Measurements from ENCODE around the gene MMD2. TPM values are rescaled to one million over a fixed set of nuclear protein-coding genes. Genes with fewer than 3 reads are reported as not detected.

Gene MMD2
- total and polyA plus RNA-seq, 2 experiments from 2014 or later: 0.11 to 0.38 TPM

DNA sequence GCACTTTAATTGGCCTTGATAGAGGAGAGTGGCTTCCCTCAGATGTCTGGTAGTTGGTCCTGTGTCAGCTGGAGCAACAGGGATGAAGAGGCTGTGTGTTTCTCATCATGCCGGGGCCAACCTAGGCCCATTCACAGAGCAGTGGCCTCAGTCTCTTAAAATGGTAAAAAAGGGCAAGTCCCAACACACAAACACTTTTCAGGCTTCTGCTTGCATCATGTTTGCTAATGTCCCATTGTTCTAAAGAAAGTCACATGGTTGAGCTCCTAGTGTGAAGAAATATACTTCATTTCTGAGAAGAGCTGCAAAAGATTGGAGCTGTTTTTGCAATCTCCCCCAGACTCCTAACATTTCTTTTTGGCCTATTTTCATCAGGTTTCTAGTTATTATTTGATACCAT lies 46.1 kb upstream of the MMD2 start (continued):
- TF ChIP-seq, protein P1, sequence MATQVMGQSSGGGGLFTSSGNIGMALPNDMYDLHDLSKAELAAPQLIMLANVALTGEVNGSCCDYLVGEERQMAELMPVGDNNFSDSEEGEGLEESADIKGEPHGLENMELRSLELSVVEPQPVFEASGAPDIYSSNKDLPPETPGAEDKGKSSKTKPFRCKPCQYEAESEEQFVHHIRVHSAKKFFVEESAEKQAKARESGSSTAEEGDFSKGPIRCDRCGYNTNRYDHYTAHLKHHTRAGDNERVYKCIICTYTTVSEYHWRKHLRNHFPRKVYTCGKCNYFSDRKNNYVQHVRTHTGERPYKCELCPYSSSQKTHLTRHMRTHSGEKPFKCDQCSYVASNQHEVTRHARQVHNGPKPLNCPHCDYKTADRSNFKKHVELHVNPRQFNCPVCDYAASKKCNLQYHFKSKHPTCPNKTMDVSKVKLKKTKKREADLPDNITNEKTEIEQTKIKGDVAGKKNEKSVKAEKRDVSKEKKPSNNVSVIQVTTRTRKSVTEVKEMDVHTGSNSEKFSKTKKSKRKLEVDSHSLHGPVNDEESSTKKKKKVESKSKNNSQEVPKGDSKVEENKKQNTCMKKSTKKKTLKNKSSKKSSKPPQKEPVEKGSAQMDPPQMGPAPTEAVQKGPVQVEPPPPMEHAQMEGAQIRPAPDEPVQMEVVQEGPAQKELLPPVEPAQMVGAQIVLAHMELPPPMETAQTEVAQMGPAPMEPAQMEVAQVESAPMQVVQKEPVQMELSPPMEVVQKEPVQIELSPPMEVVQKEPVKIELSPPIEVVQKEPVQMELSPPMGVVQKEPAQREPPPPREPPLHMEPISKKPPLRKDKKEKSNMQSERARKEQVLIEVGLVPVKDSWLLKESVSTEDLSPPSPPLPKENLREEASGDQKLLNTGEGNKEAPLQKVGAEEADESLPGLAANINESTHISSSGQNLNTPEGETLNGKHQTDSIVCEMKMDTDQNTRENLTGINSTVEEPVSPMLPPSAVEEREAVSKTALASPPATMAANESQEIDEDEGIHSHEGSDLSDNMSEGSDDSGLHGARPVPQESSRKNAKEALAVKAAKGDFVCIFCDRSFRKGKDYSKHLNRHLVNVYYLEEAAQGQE (IDR thresholded peaks at IDR 0.05; ENCODE audit: unreplicated experiment): no peak
- TF ChIP-seq NANOG (IDR thresholded peaks at IDR 0.05; ENCODE audit: borderline replicate concordance) (no peak), ZNF114 (CRISPR knock-in tag; IDR thresholded peaks at IDR 0.05) (no peak), CREB1 (CRISPR knock-in tag; IDR thresholded peaks at IDR 0.05; ENCODE audit: low read depth) (no peak), ZNF331 (CRISPR knock-in tag; IDR thresholded peaks at IDR 0.05; ENCODE audit: low read depth) (no peak), POLR2AphosphoS5 (IDR thresholded peaks at IDR 0.05; ENCODE audit: low read depth) (no peak)

DNA sequence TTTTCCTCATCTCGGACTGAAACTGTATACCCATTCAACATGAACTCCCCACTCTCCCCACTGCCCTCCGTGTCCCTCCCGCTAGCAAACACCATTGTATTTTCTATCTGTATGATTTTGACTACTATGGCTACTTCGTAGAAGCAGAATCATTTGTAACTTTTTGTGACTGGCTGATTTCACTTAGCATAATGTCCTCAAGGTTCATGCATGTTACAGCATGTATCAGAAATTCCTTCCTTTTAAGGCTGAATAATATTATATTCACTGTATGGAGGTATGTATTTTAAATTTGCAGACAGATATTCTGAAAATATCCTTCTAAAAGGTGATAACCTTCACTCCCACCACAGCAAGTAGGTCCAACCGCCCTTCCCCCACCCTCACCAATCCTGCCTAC lies 42.9 kb upstream of the MMD2 start:
- H3K4me3 ChIP-seq: no peak overlapping the region
- no peak for DNase-seq (ENCODE audit: low spot score)
- Mint-ChIP-seq H3K36me3 (ENCODE audit: low read depth) (peaks cover 23% of the 10 kb centered on the region; the same call in 2 of the 3 replicates), H3K4me1 (peaks cover 3% of the 10 kb centered on the region; the same call in 1 of the 3 replicates), H3K27ac (no peak overlapping the region), H3K27me3 (ENCODE audit: insufficient read depth, low read depth, poor library complexity) (peaks cover 1% of the 10 kb centered on the region), H3K9me3 (no peaks in the 10 kb centered on the region), H3K4me3 (no peak overlapping the region)
- H3K27me3 ChIP-seq (ENCODE audit: insufficient read depth): no peaks in the 10 kb centered on the region
- H3K36me3 ChIP-seq (ENCODE audit: insufficient read depth): no peaks in the 10 kb centered on the region; the same call in 1 of the 2 replicates
- TF ChIP-seq, protein P2, sequence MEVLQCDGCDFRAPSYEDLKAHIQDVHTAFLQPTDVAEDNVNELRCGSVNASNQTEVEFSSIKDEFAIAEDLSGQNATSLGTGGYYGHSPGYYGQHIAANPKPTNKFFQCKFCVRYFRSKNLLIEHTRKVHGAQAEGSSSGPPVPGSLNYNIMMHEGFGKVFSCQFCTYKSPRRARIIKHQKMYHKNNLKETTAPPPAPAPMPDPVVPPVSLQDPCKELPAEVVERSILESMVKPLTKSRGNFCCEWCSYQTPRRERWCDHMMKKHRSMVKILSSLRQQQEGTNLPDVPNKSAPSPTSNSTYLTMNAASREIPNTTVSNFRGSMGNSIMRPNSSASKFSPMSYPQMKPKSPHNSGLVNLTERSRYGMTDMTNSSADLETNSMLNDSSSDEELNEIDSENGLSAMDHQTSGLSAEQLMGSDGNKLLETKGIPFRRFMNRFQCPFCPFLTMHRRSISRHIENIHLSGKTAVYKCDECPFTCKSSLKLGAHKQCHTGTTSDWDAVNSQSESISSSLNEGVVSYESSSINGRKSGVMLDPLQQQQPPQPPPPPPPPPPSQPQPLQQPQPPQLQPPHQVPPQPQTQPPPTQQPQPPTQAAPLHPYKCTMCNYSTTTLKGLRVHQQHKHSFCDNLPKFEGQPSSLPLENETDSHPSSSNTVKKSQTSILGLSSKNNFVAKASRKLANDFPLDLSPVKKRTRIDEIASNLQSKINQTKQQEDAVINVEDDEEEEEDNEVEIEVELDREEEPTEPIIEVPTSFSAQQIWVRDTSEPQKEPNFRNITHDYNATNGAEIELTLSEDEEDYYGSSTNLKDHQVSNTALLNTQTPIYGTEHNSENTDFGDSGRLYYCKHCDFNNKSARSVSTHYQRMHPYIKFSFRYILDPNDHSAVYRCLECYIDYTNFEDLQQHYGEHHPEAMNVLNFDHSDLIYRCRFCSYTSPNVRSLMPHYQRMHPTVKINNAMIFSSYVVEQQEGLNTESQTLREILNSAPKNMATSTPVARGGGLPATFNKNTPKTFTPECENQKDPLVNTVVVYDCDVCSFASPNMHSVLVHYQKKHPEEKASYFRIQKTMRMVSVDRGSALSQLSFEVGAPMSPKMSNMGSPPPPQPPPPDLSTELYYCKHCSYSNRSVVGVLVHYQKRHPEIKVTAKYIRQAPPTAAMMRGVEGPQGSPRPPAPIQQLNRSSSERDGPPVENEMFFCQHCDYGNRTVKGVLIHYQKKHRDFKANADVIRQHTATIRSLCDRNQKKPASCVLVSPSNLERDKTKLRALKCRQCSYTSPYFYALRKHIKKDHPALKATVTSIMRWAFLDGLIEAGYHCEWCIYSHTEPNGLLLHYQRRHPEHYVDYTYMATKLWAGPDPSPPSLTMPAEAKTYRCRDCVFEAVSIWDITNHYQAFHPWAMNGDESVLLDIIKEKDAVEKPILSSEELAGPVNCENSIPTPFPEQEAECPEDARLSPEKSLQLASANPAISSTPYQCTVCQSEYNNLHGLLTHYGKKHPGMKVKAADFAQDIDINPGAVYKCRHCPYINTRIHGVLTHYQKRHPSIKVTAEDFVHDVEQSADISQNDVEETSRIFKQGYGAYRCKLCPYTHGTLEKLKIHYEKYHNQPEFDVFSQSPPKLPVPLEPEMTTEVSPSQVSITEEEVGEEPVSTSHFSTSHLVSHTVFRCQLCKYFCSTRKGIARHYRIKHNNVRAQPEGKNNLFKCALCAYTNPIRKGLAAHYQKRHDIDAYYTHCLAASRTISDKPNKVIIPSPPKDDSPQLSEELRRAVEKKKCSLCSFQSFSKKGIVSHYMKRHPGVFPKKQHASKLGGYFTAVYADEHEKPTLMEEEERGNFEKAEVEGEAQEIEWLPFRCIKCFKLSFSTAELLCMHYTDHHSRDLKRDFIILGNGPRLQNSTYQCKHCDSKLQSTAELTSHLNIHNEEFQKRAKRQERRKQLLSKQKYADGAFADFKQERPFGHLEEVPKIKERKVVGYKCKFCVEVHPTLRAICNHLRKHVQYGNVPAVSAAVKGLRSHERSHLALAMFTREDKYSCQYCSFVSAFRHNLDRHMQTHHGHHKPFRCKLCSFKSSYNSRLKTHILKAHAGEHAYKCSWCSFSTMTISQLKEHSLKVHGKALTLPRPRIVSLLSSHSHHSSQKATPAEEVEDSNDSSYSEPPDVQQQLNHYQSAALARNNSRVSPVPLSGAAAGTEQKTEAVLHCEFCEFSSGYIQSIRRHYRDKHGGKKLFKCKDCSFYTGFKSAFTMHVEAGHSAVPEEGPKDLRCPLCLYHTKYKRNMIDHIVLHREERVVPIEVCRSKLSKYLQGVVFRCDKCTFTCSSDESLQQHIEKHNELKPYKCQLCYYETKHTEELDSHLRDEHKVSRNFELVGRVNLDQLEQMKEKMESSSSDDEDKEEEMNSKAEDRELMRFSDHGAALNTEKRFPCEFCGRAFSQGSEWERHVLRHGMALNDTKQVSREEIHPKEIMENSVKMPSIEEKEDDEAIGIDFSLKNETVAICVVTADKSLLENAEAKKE (CRISPR knock-in tag; IDR thresholded peaks at IDR 0.05): no peak
- TF ChIP-seq NANOG (IDR thresholded peaks at IDR 0.05; ENCODE audit: borderline replicate concordance): no peak
- TF ChIP-seq, protein P3, sequence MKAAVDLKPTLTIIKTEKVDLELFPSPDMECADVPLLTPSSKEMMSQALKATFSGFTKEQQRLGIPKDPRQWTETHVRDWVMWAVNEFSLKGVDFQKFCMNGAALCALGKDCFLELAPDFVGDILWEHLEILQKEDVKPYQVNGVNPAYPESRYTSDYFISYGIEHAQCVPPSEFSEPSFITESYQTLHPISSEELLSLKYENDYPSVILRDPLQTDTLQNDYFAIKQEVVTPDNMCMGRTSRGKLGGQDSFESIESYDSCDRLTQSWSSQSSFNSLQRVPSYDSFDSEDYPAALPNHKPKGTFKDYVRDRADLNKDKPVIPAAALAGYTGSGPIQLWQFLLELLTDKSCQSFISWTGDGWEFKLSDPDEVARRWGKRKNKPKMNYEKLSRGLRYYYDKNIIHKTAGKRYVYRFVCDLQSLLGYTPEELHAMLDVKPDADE (IDR thresholded peaks at IDR 0.05): no peak
- no peak for TF ChIP-seq CREB1 (CRISPR knock-in tag; IDR thresholded peaks at IDR 0.05; ENCODE audit: low read depth)
- no peak for TF ChIP-seq STAT1 (IDR thresholded peaks at IDR 0.05; ENCODE audit: unreplicated experiment)
- no peak overlapping the region for H2AFZ ChIP-seq
- H4K20me1 ChIP-seq (replicated peaks; ENCODE audit: insufficient read depth): no peaks in the 10 kb centered on the region
- no peak for ATAC-seq
- H3K27ac ChIP-seq (ENCODE audit: low read depth): no peak overlapping the region
- H3K79me2 ChIP-seq (replicated peaks; ENCODE audit: insufficient read depth): no peaks in the 10 kb centered on the region
- no peaks in the 10 kb centered on the region for H3K4me1 ChIP-seq (ENCODE audit: insufficient read depth)
- no peaks in the 10 kb centered on the region for H3K9me2 ChIP-seq (ENCODE audit: insufficient read depth)
- H3F3A ChIP-seq (replicated peaks; ENCODE audit: low read depth): no peaks in the 10 kb centered on the region
- no peak overlapping the region for H3K4me2 ChIP-seq

All from GM23338 (cell line).